H1 (cell line): ENCODE data around the gene NMNAT3. TPM values are rescaled to one million over a fixed set of nuclear protein-coding genes. Genes with fewer than 3 reads are reported as not detected.

ENCODE experiments used
- CHD7 ChIP-seq: fragments of 300-600 bp; sonication (generic); IDR thresholded peaks from 2 replicates; pipeline ENCODE4 v1.7.1; 2012; ENCODE audit warnings: low read length, moderate library complexity, mild to moderate bottlenecking, inconsistent platforms; ENCODE audit not compliant: insufficient replicate concordance
- CREB1 ChIP-seq: IDR thresholded peaks from 2 replicates; pipeline ENCODE4 v1.6.1; 2012; ENCODE audit warnings: inconsistent platforms
- E2F6 ChIP-seq: IDR thresholded peaks from 2 replicates; pipeline ENCODE4 v1.6.1; 2012; ENCODE audit warnings: inconsistent platforms
- EGR1 ChIP-seq: IDR thresholded peaks from 2 replicates; pipeline ENCODE4 v1.6.1; 2011; ENCODE audit warnings: low read depth, low read length, borderline replicate concordance
- KDM4A ChIP-seq: IDR thresholded peaks from one replicate; pipeline ENCODE4 v1.7.1; 2012; ENCODE audit warnings: low read depth, mild to moderate bottlenecking, moderate library complexity, low read length, inconsistent platforms; ENCODE audit not compliant: severe bottlenecking
- PHF8 ChIP-seq: fragments of 200-600 bp; sonication (generic); conservative IDR thresholded peaks from 2 replicates; pipeline ENCODE4 v1.7.1; 2012; ENCODE audit warnings: low read depth, mild to moderate bottlenecking, inconsistent platforms, low read length, moderate library complexity
- SRF ChIP-seq: IDR thresholded peaks from 2 replicates; pipeline ENCODE4 v1.6.1; 2011; ENCODE audit warnings: mild to moderate bottlenecking, low read depth, low read length, moderate library complexity
- polyA plus RNA-seq, 7 experiments: library from polyadenylated mRNA; depleted of rRNA in 3 of 7; stranded (reverse) in 5 of 7; unstranded in 2 of 7; fragments of >200 nt in 5 of 7; fragments of 200-250 nt in 2 of 7; gene quantifications; 1 replicate in 5 of 7; 2 replicates in 1 of 7; 4 replicates in 1 of 7; pipeline versions ENCODE4 v1.2.1 to v1.2.3, GENCODE V29; 2011 to 2013; ENCODE audit warnings: missing spikeins in 2 of 7, mixed read lengths in 2 of 7
- total RNA-seq: library from RNA; stranded (reverse); fragmentation: NEBNext Ultra II Directional; extraction: Animal tissue kit (Norgen Biotek cat#: 25700); gene quantifications from 2 replicates; pipeline ENCODE4 v1.2.1, GENCODE V29; 2021
- TF ChIP-seq, protein P1 (sequence below): IDR thresholded peaks from 2 replicates; pipeline ENCODE4 v1.6.1; 2011; ENCODE audit warnings: low read length, improper control_type of control experiment

The NMNAT3 gene
- total and polyA plus RNA-seq, 2 of the 8 experiments (the other 6 are each of a cell fraction or from before 2014, with no cell fraction given), result 4.2 to 4.3 TPM

DNA sequence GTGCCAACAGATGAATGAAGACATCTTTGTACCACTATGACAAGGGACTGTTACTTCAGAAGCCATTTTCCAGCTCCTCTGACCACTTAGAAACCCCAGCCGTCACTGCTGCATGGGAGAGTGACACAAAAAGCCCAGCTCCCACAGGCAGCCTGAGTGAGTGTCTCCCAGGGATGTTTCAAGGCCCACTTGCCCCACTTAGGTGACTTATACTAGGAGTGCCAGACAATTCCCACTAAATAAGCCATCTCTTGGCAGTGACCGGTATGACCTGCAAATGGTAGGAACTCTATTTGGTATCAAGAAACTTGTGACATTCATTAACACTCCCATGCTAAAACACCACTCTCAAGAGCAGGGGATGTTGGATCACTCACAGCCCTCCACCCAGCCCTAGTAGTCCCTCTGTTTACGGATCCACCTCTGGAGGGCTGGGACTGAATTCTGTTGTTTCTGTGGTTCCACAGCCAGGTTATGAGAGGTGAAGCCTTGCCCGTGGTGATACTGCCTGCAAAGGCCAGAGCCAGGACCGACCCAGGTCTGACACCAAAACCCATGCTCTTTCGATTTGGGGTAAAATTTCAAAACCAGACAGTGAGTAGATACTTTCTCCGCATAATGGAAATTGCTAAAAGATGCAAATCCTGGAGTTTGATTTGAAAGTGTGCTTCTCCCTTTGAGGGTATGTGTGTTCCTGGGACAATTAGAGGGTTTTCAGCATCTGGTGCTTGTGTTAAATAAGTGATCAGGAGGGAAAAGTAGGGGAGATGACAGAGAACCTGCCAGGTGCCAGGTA is 152.7 kb downstream of the NMNAT3 start (continued):
- TF ChIP-seq CHD7 (no peak), KDM4A (no peak), SRF (no peak), EGR1 (no peak), PHF8 (no peak), E2F6 (no peak), CREB1 (no peak)
- TF ChIP-seq, protein P1, sequence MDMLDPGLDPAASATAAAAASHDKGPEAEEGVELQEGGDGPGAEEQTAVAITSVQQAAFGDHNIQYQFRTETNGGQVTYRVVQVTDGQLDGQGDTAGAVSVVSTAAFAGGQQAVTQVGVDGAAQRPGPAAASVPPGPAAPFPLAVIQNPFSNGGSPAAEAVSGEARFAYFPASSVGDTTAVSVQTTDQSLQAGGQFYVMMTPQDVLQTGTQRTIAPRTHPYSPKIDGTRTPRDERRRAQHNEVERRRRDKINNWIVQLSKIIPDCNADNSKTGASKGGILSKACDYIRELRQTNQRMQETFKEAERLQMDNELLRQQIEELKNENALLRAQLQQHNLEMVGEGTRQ, result no peak
